GM12891 (cell line): ENCODE data around the gene PATZ1.

Experiments used
- POLR2A ChIP-seq: IDR thresholded peaks from 2 replicates; pipeline ENCODE4 v1.6.1; 2011; ENCODE audit warnings: low read depth, low read length, control low read depth
- POLR2AphosphoS5 ChIP-seq: IDR thresholded peaks from 2 replicates; pipeline ENCODE4 v1.6.1; 2011; ENCODE audit warnings: low read depth, low read length, control low read depth
- TAF1 ChIP-seq: IDR thresholded peaks from 2 replicates; pipeline ENCODE4 v1.6.1; 2011; ENCODE audit warnings: low read depth, low read length, control low read depth

DNA sequence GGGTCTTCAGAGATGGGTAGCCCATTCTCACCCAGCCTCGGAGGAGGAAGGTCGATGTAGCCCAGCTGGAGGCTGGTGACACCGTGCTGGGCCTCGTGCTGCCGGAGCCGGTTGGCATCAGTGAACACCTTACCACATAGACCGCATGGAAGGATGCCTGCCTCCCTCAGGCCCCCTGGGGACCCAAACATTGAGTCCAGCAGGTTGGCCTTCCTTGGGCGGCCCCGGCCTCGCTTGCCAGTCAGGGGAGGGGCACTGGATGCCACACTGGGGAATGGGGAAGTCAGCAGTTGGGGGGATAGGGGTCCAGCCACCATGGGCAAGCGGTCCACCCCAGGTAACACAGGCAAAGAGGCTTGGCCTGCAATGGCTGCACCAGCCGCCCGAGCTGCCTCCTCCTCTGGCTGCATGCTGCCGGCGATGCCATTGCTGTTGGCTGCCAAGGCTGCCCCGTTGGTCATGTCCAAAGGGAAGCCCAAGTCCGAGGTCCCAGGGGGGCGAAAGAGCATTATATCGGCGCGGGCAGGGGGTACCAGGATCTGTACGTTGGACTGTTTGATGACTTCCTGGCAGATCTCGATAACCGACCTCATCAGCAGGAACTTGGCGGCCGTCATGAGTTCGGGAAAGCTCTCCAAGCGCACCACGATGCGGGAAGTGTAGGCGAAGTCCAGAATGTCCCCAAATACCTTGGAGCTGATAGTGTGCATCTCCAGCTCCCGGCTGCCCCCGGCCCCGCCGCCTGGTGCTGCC is 1.4 kb downstream of the PATZ1 start:
- TF ChIP-seq TAF1 (no peak), POLR2AphosphoS5 (no peak), POLR2A (no peak)
